ENCODE data around the gene ACADL. TPM values are rescaled to one million over a fixed set of nuclear protein-coding genes. Genes with fewer than 3 reads are reported as not detected.

ACADL gene
- total and polyA plus RNA-seq, 2 of the 8 experiments (the other 6 are each of a cell fraction or from before 2014, with no cell fraction given), result 0.11 to 0.34 TPM

DNA sequence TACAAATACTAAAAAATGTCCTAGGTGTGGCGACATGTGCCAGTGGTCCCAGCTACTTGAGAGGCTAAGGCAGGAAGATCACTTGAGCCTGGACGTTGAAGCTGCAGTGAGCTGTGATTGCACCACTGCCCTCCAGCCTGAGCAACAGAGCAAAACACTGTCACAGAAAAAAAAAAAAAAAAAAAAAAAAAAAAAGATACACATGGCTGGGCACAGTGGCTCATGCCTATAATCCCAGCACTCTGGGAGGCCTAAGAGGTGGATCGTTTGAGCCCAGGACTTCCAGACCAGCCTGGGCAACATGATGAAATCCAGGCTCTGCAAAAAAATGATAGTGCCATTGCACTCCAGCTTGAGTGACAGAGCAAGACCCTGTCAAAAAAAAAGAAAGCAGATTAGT lies 67.7 kb downstream of the ACADL start (continued):
- TF ChIP-seq RAD21 (IDR thresholded peaks at IDR 0.05 in 1 of 2, conservative IDR thresholded peaks at IDR 0.05 in 1 of 2; ENCODE audit: low read depth in 2 of 2, low read length in 2 of 2) (no peak), CREB1 (IDR thresholded peaks at IDR 0.05) (no peak), EGR1 (IDR thresholded peaks at IDR 0.05; ENCODE audit: borderline replicate concordance, low read depth, low read length) (no peak), EP300 (IDR thresholded peaks at IDR 0.05; ENCODE audit: borderline replicate concordance in 1 of 2, low read depth in 2 of 2, low read length in 2 of 2) (no peak), SRF (IDR thresholded peaks at IDR 0.05; ENCODE audit: low read depth, low read length) (no peak), TEAD4 (IDR thresholded peaks at IDR 0.05; ENCODE audit: low read depth, low read length) (no peak), KDM1A (IDR thresholded peaks at IDR 0.05; ENCODE audit: borderline replicate concordance, low read length) (no peak)

Measured in H1 (cell line).